22Rv1 (cell line): Measurements from ENCODE around the gene UNC45B.

Source experiments
- CTCF ChIP-seq: fragments of 450-650 bp; IDR thresholded peaks from 2 replicates; pipeline ENCODE4 v1.5.1; 2017; ENCODE audit warnings: mild to moderate bottlenecking
- ZFX ChIP-seq: fragments of 450-650 bp; IDR thresholded peaks from 2 replicates; pipeline ENCODE4 v1.6.1; 2017; ENCODE audit warnings: antibody characterized with exemption, borderline replicate concordance

- TF ChIP-seq CTCF (no peak), ZFX (no peak)
Observed at GRCh38 chr17:35121315-35121714, 26.3 kb upstream of the UNC45B start, which contains the start of gene FNDC8.
